ENCODE data around the gene TBCB.

DNA sequence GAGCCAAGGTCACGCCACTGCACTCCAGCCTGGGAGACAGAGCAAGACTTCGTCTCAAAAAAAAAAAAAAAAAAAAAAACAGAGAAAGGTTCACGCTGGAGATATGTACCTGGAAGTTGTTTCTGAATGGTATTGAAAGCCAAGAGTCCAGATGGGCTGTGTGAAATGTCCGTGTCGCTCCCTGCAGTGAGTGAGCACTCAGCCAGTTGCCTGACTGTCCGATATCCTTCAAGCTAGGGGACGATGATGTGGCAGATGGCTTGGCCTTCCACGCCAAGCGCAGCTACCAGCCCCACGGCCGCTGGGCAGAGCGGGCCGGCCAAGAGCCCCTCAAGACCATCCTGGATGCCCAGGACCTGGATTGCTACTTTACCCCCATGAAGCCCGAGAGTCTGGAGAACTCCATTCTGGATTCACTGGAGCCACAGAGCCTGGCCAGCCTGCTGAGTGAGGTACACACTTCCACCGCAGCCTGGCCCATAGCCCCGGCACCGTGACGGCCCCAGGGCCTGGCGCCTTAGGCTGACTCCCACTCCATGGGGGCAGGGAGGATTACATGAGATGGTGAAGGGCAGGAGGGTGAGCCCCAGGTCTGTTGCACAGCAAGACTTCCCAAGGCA, 16.0 kb upstream of the TBCB start:
- TF ChIP-seq EZH2 (IDR thresholded peaks at IDR 0.05; ENCODE audit: borderline replicate concordance, low read length): no peak
- TF ChIP-seq, protein P1, sequence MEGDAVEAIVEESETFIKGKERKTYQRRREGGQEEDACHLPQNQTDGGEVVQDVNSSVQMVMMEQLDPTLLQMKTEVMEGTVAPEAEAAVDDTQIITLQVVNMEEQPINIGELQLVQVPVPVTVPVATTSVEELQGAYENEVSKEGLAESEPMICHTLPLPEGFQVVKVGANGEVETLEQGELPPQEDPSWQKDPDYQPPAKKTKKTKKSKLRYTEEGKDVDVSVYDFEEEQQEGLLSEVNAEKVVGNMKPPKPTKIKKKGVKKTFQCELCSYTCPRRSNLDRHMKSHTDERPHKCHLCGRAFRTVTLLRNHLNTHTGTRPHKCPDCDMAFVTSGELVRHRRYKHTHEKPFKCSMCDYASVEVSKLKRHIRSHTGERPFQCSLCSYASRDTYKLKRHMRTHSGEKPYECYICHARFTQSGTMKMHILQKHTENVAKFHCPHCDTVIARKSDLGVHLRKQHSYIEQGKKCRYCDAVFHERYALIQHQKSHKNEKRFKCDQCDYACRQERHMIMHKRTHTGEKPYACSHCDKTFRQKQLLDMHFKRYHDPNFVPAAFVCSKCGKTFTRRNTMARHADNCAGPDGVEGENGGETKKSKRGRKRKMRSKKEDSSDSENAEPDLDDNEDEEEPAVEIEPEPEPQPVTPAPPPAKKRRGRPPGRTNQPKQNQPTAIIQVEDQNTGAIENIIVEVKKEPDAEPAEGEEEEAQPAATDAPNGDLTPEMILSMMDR (IDR thresholded peaks at IDR 0.05; ENCODE audit: low read length): no peak
